T-helper 2 cell treated with Interferon-gamma antibody and Interleukin-4, amounts not matched to agents 5 μg/mL and 100 μg/mL, for 36 hours (primary cell): ENCODE data around the gene MEIS2.

ENCODE experiments used
- DNase-seq: peaks from one replicate; pipeline ENCODE4 v3.0.0; 2021; ENCODE audit warnings: low spot score
- H3K27ac Mint-ChIP-seq: one replicate; pipeline ENCODE4 v1.8.0; 2021; ENCODE audit warnings: mild to moderate bottlenecking, mixed read lengths
- H3K27me3 Mint-ChIP-seq: one replicate; pipeline ENCODE4 v1.8.0; 2021; ENCODE audit warnings: low read depth, mixed read lengths
- H3K36me3 Mint-ChIP-seq: one replicate; pipeline ENCODE4 v1.8.0; 2021; ENCODE audit warnings: low read depth, mixed read lengths
- H3K4me1 Mint-ChIP-seq: one replicate; pipeline ENCODE4 v1.8.0; 2021; ENCODE audit warnings: low read depth, mixed read lengths
- H3K4me3 Mint-ChIP-seq: one replicate; pipeline ENCODE4 v1.8.0; 2022; ENCODE audit warnings: mild to moderate bottlenecking, moderate library complexity, mixed read lengths
- H3K9me3 Mint-ChIP-seq: one replicate; pipeline ENCODE4 v1.8.0; 2021; ENCODE audit warnings: mixed read lengths

Gene MEIS2

DNA sequence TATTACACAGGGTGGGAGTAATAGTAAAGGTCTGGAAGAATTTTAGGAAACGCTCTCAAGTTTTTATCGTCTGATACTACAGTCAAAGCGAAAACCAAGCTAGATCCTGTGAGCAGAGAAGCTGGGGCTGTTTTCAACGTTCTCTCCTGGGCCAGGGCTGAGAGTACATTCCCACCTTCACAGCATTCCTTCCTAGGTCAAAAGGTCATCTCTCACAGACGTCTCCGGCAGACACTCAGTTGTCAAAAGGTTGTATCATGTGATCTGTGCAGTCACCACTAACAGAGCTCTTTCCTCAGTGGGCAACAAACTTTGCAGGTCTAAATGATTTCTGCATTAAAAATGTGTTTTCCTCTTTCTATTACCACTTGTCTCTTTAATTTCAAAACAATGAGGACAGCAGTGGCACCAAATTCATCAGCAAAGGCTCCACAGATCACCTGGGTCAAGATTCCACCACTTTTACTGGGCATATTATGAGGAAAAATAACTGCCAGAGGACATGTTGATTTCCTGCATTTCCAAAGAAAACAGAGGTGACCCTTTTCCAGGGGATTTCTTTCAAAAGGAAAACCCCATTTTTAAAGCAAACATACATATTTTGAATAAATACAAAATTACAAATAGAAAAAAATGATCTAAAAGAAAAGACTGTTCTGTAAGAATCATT, 41.9 kb downstream of the MEIS2 start:
- Mint-ChIP-seq H3K9me3 (no peaks in the 10 kb centered on the region), H3K4me3 (no peak overlapping the region), H3K4me1 (no peaks in the 10 kb centered on the region), H3K27me3 (no peaks in the 10 kb centered on the region), H3K27ac (no peak overlapping the region), H3K36me3 (no peaks in the 10 kb centered on the region)
- no peak for DNase-seq

GRCh38 chr15:37057831-37058230, 42.5 kb downstream of the MEIS2 start:
- no peak for DNase-seq
- Mint-ChIP-seq H3K36me3 (no peaks in the 10 kb centered on the region), H3K4me1 (no peaks in the 10 kb centered on the region), H3K4me3 (no peak overlapping the region), H3K27me3 (no peaks in the 10 kb centered on the region), H3K27ac (no peak overlapping the region), H3K9me3 (no peaks in the 10 kb centered on the region)

DNA sequence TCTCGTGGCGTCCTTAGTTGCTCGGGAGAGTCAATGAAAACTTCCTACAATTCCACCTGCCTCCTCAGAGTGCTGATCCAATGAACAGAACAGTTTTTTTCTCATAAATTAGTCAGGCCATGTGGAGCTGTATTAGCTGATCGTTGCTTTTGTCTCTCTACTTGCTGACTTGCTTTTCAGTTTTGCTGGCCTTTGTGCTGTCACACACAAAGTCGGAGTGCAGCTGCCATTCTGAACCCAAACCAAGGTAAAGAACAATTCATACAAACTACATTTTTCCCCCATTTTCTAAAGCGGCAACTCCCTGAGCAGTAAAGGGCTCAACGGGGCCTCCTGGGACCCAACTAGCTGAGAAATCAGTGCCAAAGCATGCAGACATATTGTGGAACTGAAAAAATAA, 43.1 kb downstream of the MEIS2 start:
- Mint-ChIP-seq H3K4me1 (no peaks in the 10 kb centered on the region), H3K36me3 (no peaks in the 10 kb centered on the region), H3K9me3 (no peaks in the 10 kb centered on the region), H3K4me3 (no peak overlapping the region), H3K27me3 (no peaks in the 10 kb centered on the region), H3K27ac (no peak overlapping the region)
- no peak for DNase-seq

DNA sequence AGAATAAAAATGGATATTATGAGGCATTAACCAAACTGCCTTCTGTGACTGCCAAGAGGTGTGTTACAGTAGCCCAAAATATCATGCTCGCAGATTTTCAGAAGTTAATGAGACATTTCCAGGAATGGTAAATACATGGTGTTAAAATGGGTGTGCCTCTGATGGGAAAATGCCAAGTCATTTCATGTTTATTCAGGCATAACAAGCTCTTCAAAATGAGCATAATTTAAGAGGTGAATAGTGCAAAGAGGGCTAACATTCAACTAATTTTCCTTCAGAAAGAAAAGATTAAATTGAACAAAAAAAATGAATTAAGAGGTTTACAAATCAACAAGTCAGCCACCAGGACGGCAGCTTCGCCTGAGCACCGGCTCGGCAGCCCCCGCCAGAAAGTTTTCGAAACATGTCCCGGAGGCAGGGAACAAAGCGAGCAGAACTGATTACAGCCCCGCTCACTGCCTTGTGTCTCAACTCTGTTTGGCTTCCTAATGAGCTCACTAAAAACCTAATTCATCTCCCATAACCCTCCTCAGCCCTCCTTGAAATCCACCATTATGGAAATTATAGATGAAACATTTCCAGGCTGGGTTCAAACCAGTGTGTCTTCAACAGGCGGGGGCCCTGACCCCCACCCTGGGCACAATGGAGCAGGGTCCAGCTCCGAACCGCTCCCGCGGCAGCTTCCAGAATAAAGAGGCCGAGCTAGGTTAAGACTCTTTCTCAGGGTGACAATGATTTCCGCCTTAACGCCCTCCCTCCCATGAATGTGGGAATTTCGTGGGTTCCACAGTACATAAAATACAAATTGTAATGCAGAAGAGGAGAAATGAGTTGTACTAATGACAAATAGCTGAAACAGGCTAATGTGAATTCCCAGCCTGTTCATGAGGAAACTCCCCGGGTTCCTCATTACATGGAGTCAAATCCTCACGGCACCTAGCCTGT, 43.9 kb downstream of the MEIS2 start:
- DNase-seq = no peak
- H3K27ac Mint-ChIP-seq = no peak overlapping the region
- H3K27me3 Mint-ChIP-seq = no peaks in the 10 kb centered on the region
- no peak overlapping the region for H3K4me3 Mint-ChIP-seq
- no peaks in the 10 kb centered on the region for H3K36me3 Mint-ChIP-seq
- H3K9me3 Mint-ChIP-seq = no peaks in the 10 kb centered on the region
- no peaks in the 10 kb centered on the region for H3K4me1 Mint-ChIP-seq

GRCh38 chr15:37055481-37055880, 44.9 kb downstream of the MEIS2 start:
- no peak for DNase-seq
- Mint-ChIP-seq H3K27me3 (no peaks in the 10 kb centered on the region), H3K36me3 (no peaks in the 10 kb centered on the region), H3K27ac (no peak overlapping the region), H3K9me3 (no peaks in the 10 kb centered on the region), H3K4me1 (no peaks in the 10 kb centered on the region), H3K4me3 (no peak overlapping the region)

GRCh38 chr15:37054336-37054735, 46.0 kb downstream of the MEIS2 start:
- DNase-seq = no peak
- H3K27me3 Mint-ChIP-seq = no peaks in the 10 kb centered on the region
- H3K4me1 Mint-ChIP-seq = no peaks in the 10 kb centered on the region
- H3K36me3 Mint-ChIP-seq = no peaks in the 10 kb centered on the region
- no peak overlapping the region for H3K27ac Mint-ChIP-seq
- no peak overlapping the region for H3K4me3 Mint-ChIP-seq
- H3K9me3 Mint-ChIP-seq = no peaks in the 10 kb centered on the region

- Mint-ChIP-seq H3K27me3 (no peaks in the 10 kb centered on the region), H3K9me3 (no peaks in the 10 kb centered on the region)
These were observed 47.2 kb downstream of the MEIS2 start for GRCh38 chr15:37053166-37053565.

GRCh38 chr15:37050345-37050744, 50.0 kb downstream of the MEIS2 start:
- no peak for DNase-seq
- Mint-ChIP-seq H3K27me3 (no peaks in the 10 kb centered on the region), H3K27ac (no peak overlapping the region), H3K9me3 (no peaks in the 10 kb centered on the region), H3K4me1 (no peaks in the 10 kb centered on the region), H3K4me3 (no peak overlapping the region), H3K36me3 (no peaks in the 10 kb centered on the region)

More at GRCh38 chr15:37053166-37053565, 47.2 kb downstream of the MEIS2 start:
- Mint-ChIP-seq H3K27ac (no peak overlapping the region), H3K4me1 (no peaks in the 10 kb centered on the region), H3K36me3 (no peaks in the 10 kb centered on the region), H3K4me3 (no peak overlapping the region)
- no peak for DNase-seq

DNA sequence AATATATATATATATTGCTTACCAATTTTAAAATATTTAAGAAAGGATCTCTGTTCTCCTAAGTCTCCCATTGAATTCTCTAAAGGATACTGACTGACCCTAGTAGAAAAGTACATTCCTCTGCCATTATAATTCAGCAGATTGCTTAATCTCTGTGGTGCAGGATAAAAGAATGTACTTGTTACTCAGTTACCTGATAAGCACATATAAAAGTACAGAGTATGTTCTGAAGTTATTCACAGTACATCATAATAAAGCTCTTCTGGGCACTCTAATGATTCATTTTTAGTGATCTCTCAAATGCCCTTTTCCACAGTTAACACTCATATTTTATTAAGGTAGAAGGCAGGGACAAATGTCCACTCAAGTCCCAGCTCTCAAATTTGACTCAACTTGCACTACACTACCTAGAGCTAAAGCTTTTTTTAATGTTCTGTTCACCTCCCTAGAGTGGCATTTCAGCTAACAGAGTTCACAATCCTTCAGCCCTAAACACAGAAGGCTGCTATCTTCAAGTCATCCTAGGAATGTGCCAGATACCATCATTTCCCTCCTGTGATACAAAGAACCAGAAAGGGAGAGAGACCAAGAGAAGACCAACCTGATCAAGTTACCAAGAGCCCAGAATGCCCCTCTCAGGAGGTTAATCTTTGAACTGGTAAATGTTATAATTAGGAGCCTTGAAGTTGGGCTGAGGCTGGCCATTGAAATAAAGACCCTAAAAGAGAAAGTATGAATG, 53.3 kb downstream of the MEIS2 start:
- Mint-ChIP-seq H3K9me3 (no peaks in the 10 kb centered on the region), H3K27me3 (no peaks in the 10 kb centered on the region), H3K4me1 (no peaks in the 10 kb centered on the region), H3K4me3 (no peak overlapping the region), H3K27ac (no peak overlapping the region), H3K36me3 (no peaks in the 10 kb centered on the region)
- DNase-seq = no peak

- no peaks in the 10 kb centered on the region for H3K27me3 Mint-ChIP-seq
- no peaks in the 10 kb centered on the region for H3K36me3 Mint-ChIP-seq
- H3K9me3 Mint-ChIP-seq = no peaks in the 10 kb centered on the region
- H3K4me3 Mint-ChIP-seq = no peak overlapping the region
- no peak overlapping the region for H3K27ac Mint-ChIP-seq
- DNase-seq = no peak
- no peaks in the 10 kb centered on the region for H3K4me1 Mint-ChIP-seq
These were observed 54.2 kb downstream of the MEIS2 start for GRCh38 chr15:37045859-37046740.

DNA sequence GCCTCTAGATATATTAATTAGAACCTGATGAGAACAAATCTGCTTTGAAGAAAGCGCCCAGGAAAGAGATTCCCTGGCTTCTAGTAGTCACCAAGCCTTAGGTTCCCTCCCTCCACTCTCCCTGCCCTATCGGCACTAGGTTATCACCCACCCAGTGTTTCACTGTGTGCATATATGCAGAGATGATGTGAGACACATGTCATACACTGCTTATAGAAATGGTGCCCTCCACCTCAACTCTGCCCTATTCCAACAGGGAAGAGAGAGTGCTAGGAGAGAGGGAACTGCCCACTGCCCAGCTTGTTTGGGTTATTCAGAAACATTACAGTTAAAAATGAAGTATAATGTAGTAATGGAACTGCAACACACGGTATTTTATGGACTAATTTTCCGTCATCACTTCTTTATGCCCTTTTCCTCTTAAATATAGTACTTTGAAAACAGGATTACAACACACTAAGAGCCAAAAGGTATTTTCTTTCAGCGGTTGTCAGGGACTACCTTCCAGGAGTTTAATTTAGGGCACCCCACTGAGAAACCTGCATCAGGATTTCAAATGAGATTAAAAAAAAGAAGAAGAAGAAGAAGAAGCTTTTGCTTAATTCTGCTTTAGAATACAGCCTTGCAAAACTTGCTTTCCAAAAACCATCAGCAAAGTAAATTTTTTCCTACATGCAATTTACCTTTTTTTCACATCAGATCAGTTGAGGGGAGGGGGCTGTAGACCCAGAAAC, 55.3 kb downstream of the MEIS2 start:
- H3K27me3 Mint-ChIP-seq = no peaks in the 10 kb centered on the region
- no peaks in the 10 kb centered on the region for H3K36me3 Mint-ChIP-seq
- DNase-seq = no peak
- no peaks in the 10 kb centered on the region for H3K9me3 Mint-ChIP-seq
- H3K4me1 Mint-ChIP-seq = no peaks in the 10 kb centered on the region
- H3K4me3 Mint-ChIP-seq = no peak overlapping the region
- H3K27ac Mint-ChIP-seq = no peak overlapping the region

DNA sequence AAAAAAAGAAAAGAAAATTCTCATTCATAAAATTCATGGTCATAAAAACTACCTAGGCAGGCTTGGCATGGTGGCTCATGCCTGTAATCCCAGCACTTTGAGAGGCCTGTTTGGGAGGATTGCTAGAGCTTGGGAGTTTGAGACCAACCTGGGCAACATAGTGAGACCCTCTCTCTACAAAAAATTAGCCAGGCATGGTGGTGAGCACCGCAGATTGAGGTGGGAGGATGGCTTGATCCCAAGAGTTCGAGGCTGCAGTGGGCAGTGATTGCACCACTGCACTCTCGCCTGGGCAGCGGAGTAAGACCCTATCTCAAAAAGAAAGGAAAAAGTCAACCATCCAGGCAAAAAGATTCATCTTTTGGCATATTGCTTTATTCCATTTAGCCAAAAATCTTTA, 58.5 kb downstream of the MEIS2 start:
- no peak overlapping the region for H3K4me3 Mint-ChIP-seq
- no peak for DNase-seq
- H3K4me1 Mint-ChIP-seq = no peaks in the 10 kb centered on the region
- H3K27ac Mint-ChIP-seq = no peak overlapping the region
- H3K9me3 Mint-ChIP-seq = no peaks in the 10 kb centered on the region
- no peaks in the 10 kb centered on the region for H3K36me3 Mint-ChIP-seq
- no peaks in the 10 kb centered on the region for H3K27me3 Mint-ChIP-seq

DNA sequence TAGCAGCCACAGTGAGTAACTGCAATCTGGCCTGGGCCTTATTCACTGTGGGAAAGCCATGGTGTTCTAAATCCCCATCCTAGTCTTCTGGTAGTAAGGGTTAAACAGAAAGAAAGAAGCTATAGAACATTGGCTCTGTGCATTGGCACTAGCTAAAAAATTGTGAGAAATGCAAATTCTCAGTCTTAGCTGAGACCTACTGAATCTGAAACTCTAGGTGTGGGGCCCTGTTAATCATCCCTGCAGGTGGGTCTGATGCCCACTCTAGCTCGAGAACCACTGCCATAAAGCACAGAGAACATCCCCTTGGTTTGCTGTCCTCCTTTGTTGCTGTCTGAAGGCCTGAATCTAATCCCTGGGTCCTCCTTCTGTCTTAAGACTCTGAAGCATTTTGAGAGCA, 59.3 kb downstream of the MEIS2 start:
- Mint-ChIP-seq H3K27ac (no peak overlapping the region), H3K27me3 (no peaks in the 10 kb centered on the region), H3K4me3 (no peak overlapping the region), H3K4me1 (no peaks in the 10 kb centered on the region), H3K36me3 (no peaks in the 10 kb centered on the region), H3K9me3 (no peaks in the 10 kb centered on the region)
- no peak for DNase-seq
